Skin epidermis (tissue), 12 donors: ENCODE results near the gene LARGE1.
A peak's percentile ranks its signal among the peaks of the same experiment; 100 is the strongest.

Experiments
- H3K27ac ChIP-seq, 21 experiments: fragments of 200-600 bp; sonication (generic) in 11 of 21; one replicate each; pipeline ENCODE4 v1.5.0; 2020; ENCODE audit warnings: mild to moderate bottlenecking in 3 of 21, inconsistent platforms in 2 of 21, moderate library complexity in 2 of 21
- H3K4me3 ChIP-seq, 7 experiments: fragments of 200-600 bp; sonication (generic) in 2 of 7; one replicate each; pipeline ENCODE4 v1.5.0; 2020; ENCODE audit warnings: inconsistent platforms in 2 of 7, mild to moderate bottlenecking in 2 of 7, moderate library complexity in 1 of 7

Gene LARGE1

DNA sequence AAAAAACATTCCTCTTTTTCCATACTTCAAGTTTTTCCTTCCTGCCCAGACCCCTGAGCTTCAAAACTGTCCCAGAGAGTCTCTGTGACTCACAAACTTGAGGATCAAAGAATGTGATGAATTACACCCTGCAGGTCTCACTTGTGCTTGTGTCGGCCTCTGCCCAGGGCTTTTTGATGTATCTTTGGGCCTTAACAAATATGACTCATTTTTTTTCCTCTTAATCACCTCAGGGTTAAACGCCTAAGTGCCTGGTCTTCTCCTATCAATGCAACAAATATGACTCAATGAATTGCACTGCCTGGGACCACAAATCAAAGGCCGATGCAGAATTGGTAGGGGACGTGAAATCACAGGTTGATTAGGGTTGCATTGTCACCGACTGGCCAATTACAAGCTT lies 267.7 kb downstream of the LARGE1 start:
- Histone ChIP-seq H3K4me3 (no peak overlapping the region), H3K27ac (no peak overlapping the region)

DNA sequence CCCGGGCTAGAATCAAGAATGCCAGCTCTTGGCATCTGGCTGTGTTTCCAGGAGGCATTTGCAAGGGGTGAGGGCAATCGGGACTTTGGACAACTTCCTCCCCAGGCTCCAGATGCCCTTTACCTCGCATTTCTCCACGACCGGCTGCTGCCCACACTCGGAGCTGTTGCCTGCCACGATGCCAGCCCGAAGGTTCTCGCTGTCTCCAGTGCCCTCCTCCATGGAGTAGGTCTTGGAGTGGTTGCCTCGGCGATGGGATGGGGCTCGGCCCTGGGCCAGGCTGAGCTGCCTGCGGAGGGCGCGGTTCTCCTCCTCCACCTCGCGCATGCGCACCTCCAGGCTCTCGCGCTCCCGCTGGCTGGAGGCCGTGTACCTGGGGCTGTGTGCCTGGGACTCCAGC lies 270.0 kb downstream of the LARGE1 start:
- peak overlapping the region in 1 of 21 experiments; percentile 26 for H3K27ac ChIP-seq

DNA sequence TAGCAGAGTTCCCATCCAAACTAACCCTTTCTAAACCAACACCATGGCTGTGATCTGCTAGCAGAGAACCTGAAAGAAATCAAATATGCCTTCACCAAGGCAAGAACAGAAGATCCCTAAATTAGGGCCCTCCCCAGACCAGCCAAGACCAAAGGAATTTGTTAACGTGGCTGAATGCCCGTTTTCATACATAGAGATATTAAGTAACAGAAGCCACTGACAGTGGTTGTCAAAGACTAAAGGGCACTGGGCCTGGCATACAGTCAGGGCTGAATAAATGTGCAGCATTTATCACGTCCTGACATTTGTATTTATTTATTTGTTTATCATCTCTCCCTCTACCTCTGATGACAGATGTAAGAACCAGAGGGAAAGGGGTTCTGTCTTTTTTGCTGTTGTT lies 271.8 kb downstream of the LARGE1 start:
- no peak overlapping the region for H3K4me3 ChIP-seq
- no peak overlapping the region for H3K27ac ChIP-seq

More for the DNA sequence above, 270.0 kb downstream of the LARGE1 start:
- H3K4me3 ChIP-seq = no peak overlapping the region

DNA sequence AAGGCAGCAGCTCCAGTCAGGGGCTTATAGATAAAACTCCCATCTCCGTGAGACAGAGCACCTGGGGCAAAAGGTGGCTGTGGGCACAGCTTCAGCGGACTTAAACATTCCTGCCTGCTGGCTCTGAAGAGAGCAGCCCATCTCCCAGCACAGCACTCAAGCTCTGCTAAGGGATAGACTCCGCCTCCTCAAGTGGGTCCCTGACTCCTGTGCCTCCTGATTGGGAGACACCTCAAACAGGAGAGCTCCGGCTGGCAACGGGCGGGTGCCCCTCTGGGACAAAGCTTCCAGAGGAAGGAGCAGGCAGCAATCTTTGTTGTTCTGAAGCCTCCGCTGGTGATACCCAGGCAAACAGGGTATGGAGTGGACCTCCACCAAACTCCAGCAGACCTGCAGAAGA lies 279.4 kb downstream of the LARGE1 start:
- H3K4me3 ChIP-seq = no peak overlapping the region
- no peak overlapping the region for H3K27ac ChIP-seq

DNA sequence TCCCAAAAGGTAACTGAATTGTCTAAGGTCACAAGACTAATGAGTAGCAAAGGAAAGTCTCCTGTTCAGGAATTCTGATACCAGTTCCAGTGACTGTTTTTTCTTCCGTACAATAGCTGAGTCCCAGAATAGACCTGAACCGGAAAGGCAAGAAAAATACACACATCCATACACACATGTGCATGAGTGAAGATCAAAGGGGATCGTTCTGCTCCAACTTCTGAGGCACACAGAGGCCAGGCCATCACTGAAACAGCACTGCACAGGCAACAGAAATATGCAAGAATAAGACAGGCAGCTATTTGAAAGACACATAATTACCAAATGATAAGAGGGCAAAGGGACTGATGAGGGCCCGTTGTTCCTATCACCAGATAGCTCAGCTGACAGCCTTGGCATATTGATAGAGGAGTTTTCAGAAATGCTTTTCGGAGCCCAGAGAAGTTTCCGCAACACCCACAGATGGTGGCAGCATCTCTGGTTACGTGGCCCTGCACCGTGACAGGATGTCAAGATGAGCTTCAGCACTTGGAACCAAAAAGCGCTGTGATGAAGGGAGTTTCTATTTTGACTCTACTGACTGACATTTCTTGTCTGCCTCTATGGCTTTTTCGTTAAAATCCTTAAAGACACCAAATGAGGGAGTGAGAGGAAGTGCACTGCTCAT lies 280.6 kb downstream of the LARGE1 start:
- Histone ChIP-seq H3K27ac (no peak overlapping the region), H3K4me3 (no peak overlapping the region)

DNA sequence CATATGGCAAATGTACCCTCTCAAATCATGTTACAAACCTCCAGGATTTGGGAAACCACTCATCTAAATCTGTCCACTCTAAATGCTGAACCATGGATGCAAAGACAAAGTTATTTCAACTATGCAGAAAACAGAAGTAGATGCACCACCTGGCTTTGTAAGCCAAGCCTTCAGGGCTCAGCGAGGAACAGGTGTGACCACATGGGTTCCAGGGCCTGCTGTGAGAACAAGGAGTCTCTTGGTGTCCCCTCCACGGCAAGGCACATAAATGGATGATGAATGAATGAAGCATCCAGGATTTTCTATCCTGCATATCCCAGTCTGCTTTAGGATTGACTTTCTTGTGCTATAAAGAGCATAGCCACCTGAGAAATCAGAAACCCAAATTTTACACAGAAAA lies 284.5 kb downstream of the LARGE1 start:
- no peak overlapping the region for H3K4me3 ChIP-seq
- H3K27ac ChIP-seq = no peak overlapping the region

DNA sequence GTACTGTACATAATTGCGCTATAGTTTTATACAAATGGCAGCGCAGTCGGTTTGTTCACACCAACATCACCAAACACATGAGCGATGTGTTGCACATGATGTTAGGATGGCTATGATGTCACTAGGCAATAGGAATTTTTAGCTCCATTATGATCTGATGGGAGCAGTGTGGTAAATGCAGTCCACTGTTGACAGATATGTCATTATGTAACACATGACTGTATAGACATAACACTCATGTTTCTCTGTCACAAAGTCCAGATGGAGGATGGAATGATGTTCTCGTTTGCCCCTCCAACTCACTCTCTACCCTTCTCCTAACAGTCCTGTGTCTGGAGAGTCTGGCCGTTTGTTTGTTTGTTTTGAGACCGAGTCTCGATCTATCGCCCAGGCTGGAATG lies 288.5 kb downstream of the LARGE1 start:
- H3K4me3 ChIP-seq = no peak overlapping the region

DNA sequence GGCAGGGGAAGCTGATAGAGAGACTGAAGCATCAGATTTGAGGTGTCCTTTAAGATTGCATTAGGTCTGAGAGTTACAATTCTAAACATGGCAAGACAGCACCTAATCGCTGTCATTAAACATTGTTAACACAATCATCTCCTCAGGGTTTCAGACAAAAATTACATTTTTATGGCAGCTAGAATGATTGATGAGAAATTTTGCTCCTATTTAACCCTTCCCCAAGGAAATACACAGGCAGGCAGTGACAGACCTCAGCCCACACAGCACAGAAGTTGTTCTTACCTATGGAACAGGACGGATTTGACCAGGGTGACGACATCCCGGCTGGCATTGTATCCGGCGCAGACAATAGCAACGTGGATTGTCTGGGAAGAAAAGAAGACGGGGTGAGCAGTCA lies 294.3 kb downstream of the LARGE1 start:
- Histone ChIP-seq H3K27ac (no peak overlapping the region), H3K4me3 (no peak overlapping the region)

More for the DNA sequence above, 288.5 kb downstream of the LARGE1 start:
- H3K27ac ChIP-seq = no peak overlapping the region

DNA sequence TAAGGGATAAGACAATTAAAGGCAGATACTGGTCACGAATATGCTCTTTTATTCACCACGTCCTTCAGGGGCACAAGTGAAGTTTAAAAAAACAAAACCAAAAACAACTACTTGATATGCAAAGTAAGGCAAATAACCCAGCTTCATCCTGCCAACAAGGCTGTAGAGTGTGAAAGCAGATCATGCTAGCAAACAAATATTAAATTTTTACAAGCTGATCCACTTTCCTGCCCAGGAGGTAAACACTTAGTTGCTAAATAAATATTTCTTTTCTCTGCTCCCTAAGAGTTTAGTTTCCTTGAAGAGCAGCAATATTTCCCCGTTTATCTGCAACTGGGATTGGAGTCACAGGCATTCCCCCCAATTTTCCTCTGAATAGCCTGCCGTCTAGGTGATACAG lies 300.2 kb downstream of the LARGE1 start:
- no peak overlapping the region for H3K4me3 ChIP-seq
- no peak overlapping the region for H3K27ac ChIP-seq

DNA sequence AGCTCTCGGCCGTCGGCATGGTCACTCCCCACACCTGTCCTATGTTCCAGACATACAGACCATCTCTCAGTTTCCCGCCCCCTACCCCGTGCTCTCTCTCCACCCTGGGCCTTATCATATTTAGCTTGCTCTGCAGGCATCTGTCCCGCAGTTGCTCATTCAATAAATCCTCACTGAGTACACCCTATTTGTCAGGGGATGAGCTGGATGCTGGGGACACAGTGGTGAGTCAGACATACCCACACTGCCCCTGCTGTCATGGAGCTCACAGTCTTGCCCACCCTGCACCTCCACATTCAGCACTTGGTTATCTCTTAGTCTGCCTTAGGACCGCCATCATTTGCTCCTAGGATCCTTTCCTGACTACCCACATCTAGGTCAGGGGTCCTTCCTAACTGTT lies 313.8 kb downstream of the LARGE1 start:
- H3K4me3 ChIP-seq = no peak overlapping the region
- H3K27ac ChIP-seq = no peak overlapping the region

DNA sequence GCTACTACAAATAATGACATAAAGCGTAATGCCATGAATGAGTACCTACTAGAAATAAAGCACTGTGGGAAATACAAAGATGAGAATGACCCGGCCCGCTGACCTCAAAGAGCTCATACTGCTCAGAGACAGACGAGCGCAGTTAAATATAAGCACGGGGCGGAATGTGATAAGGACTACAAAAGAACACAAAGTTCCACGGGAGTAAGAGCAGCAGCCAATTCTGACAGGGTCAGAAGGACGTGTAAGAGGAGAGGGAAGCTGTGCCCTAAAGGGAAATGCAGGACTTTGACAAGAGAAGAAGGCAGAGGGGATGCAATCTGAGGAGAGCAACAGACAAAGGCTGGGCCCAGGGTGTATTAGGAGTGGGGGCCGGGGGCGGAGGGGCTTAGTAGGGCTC lies 314.6 kb downstream of the LARGE1 start:
- Histone ChIP-seq H3K4me3 (no peak overlapping the region), H3K27ac (no peak overlapping the region)

DNA sequence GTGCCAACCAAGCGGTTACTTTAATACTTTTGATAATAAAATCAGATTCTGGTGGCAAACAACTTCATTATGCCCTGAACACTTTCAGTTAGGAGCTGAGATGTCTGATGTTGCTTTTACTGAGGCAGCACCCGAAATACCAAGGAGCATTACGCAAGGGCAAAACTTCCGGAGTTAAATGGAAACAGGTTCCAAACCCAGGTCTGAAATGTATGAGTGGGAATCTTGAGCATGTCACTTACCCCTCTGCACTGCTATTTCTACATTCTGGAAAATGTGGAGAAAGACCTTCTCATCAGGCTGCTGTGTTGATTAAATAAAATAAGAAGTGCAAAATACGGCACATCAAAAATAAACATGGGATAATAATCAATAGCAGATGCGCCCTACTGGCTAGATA lies 315.1 kb downstream of the LARGE1 start:
- H3K4me3 ChIP-seq = no peak overlapping the region
- H3K27ac ChIP-seq = peak overlapping the region in 2 of 21 experiments; percentile 26 to 44

DNA sequence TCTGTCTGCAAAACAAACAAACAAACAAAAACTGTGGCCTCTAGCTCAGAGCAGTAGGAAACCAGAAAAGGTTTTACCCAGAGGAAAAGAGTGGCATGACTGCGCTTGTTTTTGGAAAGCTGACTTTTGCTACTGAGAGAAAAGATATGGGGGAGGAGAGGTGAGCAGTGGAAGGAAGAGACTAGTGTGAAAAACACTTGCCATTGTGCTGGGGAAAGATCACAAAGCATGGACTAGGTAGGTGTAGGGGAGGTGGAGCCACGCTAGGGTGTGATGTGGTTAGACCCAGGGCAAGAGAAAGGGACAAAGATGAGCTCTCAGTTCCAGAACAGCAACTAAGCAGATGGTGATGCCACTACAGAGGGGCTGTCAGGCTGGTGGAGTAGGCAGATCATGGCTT lies 319.2 kb downstream of the LARGE1 start:
- no peak overlapping the region for H3K4me3 ChIP-seq
- H3K27ac ChIP-seq = no peak overlapping the region

DNA sequence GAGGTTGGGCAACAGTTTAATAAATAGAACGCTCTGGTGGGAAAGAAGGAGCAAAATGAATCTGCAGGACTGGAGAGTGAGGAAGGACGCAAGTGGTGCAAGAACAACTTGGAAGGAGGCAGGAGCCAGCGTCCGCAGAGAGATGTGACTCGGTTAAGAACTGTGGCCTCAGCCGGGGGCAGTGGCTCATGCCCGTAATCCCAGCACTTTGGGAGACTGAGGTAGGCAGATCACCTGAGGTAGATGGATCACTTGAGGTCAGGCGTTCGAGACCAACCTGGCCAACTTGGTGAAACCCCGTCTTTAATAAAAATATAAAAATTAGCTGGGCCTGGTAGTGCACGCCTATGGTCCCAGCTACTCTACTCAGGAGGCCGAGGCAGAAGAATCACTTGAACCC lies 319.7 kb downstream of the LARGE1 start:
- no peak overlapping the region for H3K27ac ChIP-seq
- H3K4me3 ChIP-seq = no peak overlapping the region

DNA sequence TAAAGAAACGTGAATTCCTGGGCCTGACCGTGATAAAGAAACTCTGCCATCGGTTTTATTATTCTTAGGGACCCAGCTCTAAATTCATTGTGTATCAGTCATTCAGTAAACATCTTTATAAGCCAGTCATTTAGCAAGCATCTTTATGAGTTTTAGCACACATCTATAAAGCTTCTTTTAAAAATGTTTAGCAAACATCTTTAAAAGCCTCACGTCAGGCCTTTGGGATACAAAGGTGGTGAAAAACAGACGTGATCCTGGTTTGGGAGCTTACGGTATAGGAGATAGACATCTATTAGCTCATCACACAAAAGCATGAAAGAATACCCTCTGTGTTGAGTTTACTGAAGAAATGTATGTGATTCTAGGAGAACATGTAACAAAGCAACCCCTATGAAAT lies 320.2 kb downstream of the LARGE1 start:
- Histone ChIP-seq H3K27ac (no peak overlapping the region), H3K4me3 (no peak overlapping the region)

DNA sequence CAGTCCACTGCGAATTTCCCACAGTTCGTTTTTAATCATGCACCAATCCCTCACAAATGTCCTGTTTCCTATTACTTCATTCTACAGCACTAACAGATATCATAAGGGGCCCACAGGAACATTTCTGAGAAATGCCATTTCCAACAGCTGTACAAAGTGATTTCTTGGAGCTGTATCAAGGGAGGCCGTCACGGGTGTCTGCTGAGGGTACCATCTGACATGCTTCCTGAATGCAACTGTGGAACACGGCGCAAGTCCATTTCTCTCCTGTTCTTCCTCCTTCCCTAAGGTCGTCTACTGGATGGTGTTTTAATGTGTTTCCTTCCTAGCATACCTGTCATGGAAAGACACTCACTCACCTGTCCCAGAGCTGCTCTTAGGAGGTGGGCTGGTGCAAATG lies 320.7 kb downstream of the LARGE1 start:
- Histone ChIP-seq H3K4me3 (no peak overlapping the region), H3K27ac (no peak overlapping the region)

DNA sequence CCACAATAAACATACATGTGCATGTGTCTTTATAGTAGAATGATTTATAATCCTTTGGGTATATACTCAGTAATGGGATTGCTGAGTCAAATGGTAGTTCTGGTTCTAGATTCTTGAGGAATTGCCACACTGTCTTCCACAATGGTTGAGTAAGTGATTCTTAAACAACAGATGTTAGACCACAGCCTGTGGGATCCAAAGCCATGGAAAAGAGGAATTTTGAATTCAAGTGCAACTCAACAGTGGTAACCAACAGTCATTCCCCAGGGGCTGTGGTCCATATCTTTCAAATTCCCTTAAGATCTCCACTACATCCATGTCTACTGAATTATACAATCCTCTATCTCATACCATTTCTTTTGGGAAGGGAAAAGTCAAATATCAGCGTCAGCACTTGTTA lies 321.5 kb downstream of the LARGE1 start:
- Histone ChIP-seq H3K4me3 (no peak overlapping the region), H3K27ac (no peak overlapping the region)

DNA sequence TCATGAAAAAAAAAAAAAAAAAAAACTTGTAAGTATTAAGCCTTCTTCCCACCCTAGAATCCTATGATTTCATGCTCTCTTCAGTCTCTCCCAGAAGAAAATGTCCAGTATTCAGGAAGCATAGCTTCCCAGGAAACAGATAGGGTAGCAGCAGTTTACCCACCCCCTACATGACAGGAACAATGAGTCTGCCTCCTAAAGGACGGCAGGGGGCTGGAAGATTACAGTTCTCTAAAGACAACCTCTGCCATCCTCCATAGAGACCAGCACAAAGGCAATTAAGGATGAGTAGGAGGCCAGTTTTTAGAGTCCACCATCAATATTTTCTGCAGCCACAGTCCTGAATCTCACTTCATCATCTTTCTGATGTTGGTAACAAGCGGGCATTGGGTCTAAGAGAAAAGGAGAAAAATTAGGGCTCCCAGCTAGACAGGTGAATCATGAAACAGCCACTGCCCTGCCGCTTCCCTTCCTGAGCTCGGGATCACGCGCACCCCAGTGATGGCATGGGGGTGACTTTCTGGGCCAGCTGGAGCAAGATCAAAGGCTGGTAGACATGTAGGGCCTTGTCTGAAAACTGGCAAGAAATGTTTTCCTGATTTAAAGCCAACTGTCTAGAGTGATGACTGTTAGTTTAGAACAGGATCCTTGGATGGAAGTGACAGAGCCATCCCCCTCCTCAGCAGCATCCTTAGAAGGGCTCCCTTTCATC lies 322.8 kb downstream of the LARGE1 start:
- H3K4me3 ChIP-seq = no peak overlapping the region
- no peak overlapping the region for H3K27ac ChIP-seq

DNA sequence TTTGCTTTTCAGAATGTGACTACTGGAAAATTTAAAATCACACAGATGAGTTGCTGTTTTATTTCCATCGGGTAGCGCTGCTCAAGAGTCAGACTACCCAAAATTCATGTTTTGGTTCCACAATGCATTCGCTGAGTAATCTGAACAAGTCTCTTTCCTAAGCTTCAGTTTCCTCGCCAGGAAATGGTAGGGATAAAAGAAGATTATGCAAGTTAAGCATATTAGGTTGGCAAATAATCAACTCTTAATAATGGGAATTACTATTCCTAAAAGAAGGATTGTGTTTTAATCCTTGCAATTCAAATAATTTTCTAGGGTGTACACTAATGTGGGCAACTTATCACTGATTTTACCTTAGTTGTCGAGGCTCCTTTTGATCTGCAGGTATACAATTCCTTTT lies 326.5 kb downstream of the LARGE1 start:
- Histone ChIP-seq H3K27ac (no peak overlapping the region), H3K4me3 (no peak overlapping the region)

DNA sequence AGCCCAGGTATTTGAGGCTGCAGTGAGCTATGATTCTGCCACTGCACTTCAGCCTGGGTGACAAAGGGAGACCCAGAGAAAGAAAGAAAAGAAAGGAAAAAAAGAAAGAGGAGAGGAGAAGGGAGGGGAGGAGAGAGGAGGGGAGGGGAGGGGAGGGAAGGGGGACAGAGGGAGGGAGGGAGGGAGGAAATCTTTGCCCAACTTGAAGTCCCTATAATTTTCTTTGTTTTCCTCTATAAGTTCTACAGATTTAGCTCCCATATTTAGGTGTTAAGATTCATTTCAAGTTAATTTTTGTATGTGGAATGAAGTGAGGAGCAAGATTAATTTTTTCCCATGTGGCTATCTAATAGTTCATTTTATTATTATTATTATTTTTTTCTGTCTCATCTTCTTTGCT lies 328.3 kb downstream of the LARGE1 start:
- Histone ChIP-seq H3K4me3 (no peak overlapping the region), H3K27ac (no peak overlapping the region)

DNA sequence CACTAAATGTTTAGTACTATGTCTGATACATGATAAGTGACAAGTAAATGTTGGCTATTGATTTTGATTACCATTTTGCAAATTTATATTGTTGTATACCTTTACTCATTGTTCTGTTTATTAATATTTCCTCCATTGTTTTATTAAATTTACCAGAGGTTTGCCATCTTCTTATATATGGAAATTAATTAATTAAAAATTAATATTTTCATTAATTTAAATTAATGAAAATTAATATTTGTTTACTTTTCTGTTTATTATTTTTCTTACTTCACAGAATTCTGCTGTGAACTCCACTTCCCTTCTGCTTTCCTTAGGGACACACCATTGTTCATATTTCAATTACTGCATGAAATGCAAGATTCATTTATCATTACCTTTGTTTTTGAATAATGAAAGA lies 331.0 kb downstream of the LARGE1 start:
- Histone ChIP-seq H3K27ac (no peak overlapping the region), H3K4me3 (no peak overlapping the region)

DNA sequence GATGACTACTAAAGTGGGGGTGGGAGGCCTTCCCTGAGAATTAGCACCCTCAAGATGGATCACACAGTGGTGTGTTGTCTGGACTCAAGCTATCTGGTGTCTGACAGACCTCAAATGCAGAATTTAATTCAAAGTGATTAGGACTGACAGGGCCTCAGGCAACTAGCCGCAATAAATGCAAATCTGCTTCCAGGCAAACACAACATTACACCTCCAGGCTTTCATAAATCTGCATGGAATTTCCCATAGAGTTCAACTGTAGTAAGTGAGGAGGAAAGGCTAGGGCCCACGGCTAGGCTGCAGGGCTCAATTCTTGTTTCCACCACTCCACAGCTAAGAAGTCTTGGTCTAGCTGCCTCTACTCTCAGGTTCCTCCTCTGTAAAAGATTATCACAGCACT lies 331.4 kb downstream of the LARGE1 start:
- Histone ChIP-seq H3K4me3 (no peak overlapping the region), H3K27ac (no peak overlapping the region)
